LNCaP clone FGC (cell line): Measurements from ENCODE around the gene SVIL.

Experiments used
- DNase-seq: peaks from one replicate; pipeline ENCODE4 v3.0.0-alpha.2; 2011; ENCODE audit warnings: low read depth
- H3K4me3 ChIP-seq: 2 replicates; pipeline ENCODE4 v1.5.1; 2011; ENCODE audit warnings: mild to moderate bottlenecking, low read depth, low read length, control low read depth
- CTCF ChIP-seq: IDR thresholded peaks from 2 replicates; pipeline ENCODE4 v1.5.1; 2012; ENCODE audit warnings: mild to moderate bottlenecking; ENCODE audit not compliant: control insufficient read depth, insufficient read depth; ENCODE audit errors: extremely low read depth

The SVIL gene

GRCh38 chr10:29481906-29482440 is 152.8 kb downstream of the SVIL start:
- DNase-seq: no peak
- H3K4me3 ChIP-seq: no peak overlapping the region
- TF ChIP-seq CTCF: no peak

- no peak overlapping the region for H3K4me3 ChIP-seq
- no peak for DNase-seq
- no peak for TF ChIP-seq CTCF
Observed at GRCh38 chr10:29479981-29480954, 154.5 kb downstream of the SVIL start.

GRCh38 chr10:29479081-29479925 is 155.5 kb downstream of the SVIL start:
- DNase-seq: no peak
- H3K4me3 ChIP-seq: no peak overlapping the region
- TF ChIP-seq CTCF: no peak

- no peak for TF ChIP-seq CTCF
- DNase-seq: no peak
- no peak overlapping the region for H3K4me3 ChIP-seq
Observed at GRCh38 chr10:29473406-29474100, 161.2 kb downstream of the SVIL start.

- no peak overlapping the region for H3K4me3 ChIP-seq
- no peak for DNase-seq
- no peak for TF ChIP-seq CTCF
Observed at GRCh38 chr10:29473087-29473356, 161.7 kb downstream of the SVIL start.

- TF ChIP-seq CTCF: no peak
- DNase-seq: no peak
- no peak overlapping the region for H3K4me3 ChIP-seq
Observed at GRCh38 chr10:29472301-29473086, 162.3 kb downstream of the SVIL start.
